Endothelial cell of umbilical vein (primary cell): ENCODE results near the gene CNNM2. TPM values are rescaled to one million over a fixed set of nuclear protein-coding genes. Genes with fewer than 3 reads are reported as not detected.

Source experiments
- BruUV-seq: library from RNA; stranded (reverse); fragments of 400-500 nt; replicated peaks from 2 replicates; lab custom pipeline; 2021; lab: Mats Ljungman, UMichigan
- CTCF ChIA-PET: fragments of 300-600, 350-600 bp; sonication (Branson Sonifier 250); formaldehyde crosslinking; loops from one replicate; lab custom pipeline; 2021; ENCODE audit warnings: antibody characterized with exemption, inconsistent platforms; lab: Charles Lee
- POLR2A ChIA-PET: fragments of 300-600, 350-600 bp; sonication (Branson Sonifier 250); formaldehyde crosslinking; loops from one replicate; lab custom pipeline; 2021; ENCODE audit warnings: antibody characterized with exemption, inconsistent platforms; lab: Charles Lee
- DNase-seq: peaks from one replicate; pipeline ENCODE4 v3.0.0-alpha.2; 2011; ENCODE audit warnings: low read depth, low spot score
- FAIRE-seq: peaks from 2 replicates; lab custom pipeline; 2011; peaks lifted over from hg19 to GRCh38; lab: Jason Lieb, UNC
- H2AFZ ChIP-seq: 2 replicates; pipeline ENCODE4 v1.6.0; 2012; ENCODE audit warnings: low read depth, low read length, control low read depth, inconsistent platforms
- H3K27ac ChIP-seq: 2 replicates; pipeline ENCODE4 v1.5.1; 2011; ENCODE audit warnings: low read depth, mild to moderate bottlenecking, control low read depth, low read length, moderate library complexity; ENCODE audit not compliant: insufficient read depth
- H3K27me3 ChIP-seq, 2 experiments: 2 replicates each; pipeline versions ENCODE4 v1.6.0 to v1.6.1; 2011; ENCODE audit warnings: low read length in 2 of 2, mixed read lengths in 1 of 2; ENCODE audit not compliant: control insufficient read depth in 2 of 2, insufficient read depth in 2 of 2
- H3K36me3 ChIP-seq, 2 experiments: 2 replicates in 1 of 2; 3 replicates in 1 of 2; pipeline ENCODE4 v1.5.1; 2011; ENCODE audit warnings: low read length in 2 of 2, mild to moderate bottlenecking in 1 of 2, moderate library complexity in 1 of 2; ENCODE audit not compliant: control insufficient read depth in 2 of 2, insufficient read depth in 2 of 2; ENCODE audit errors: extremely low read depth in 1 of 2
- H3K4me1 ChIP-seq: 3 replicates; pipeline ENCODE4 v1.5.1; 2011; ENCODE audit warnings: mild to moderate bottlenecking, low read length; ENCODE audit not compliant: control insufficient read depth, insufficient read depth; ENCODE audit errors: extremely low read depth
- H3K4me2 ChIP-seq: 2 replicates; pipeline ENCODE4 v1.6.1; 2011; ENCODE audit warnings: low read length, control low read depth, mixed read lengths; ENCODE audit not compliant: insufficient read depth
- H3K4me3 ChIP-seq, 3 experiments: fragments of 200-600 bp in 1 of 3; sonication (generic), shearing (Covaris generic) in 1 of 3; replicated peaks in 1 of 3; 2 replicates each; pipeline ENCODE4 v1.5.1; 2011 to 2016; ENCODE audit warnings: control low read depth in 3 of 3, low read length in 3 of 3, mild to moderate bottlenecking in 2 of 3, inconsistent platforms in 1 of 3, low read depth in 1 of 3, moderate library complexity in 1 of 3; ENCODE audit not compliant: insufficient read depth in 1 of 3
- H3K79me2 ChIP-seq: 2 replicates; pipeline ENCODE4 v1.6.0; 2012; ENCODE audit warnings: low read length, inconsistent platforms; ENCODE audit not compliant: control insufficient read depth, insufficient read depth
- H3K9ac ChIP-seq: replicated peaks from 2 replicates; pipeline ENCODE3; 2011; ENCODE audit warnings: low read length, control low read depth; ENCODE audit not compliant: insufficient read depth; ENCODE audit errors: extremely low read depth
- H3K9me1 ChIP-seq: replicated peaks from 3 replicates; pipeline ENCODE4 v1.6.0; 2011; ENCODE audit warnings: mild to moderate bottlenecking, low read length; ENCODE audit not compliant: control insufficient read depth, insufficient read depth; ENCODE audit errors: extremely low read depth
- H3K9me3 ChIP-seq: replicated peaks from 2 replicates; pipeline ENCODE4 v1.5.1; 2012; ENCODE audit warnings: low read length, inconsistent platforms; ENCODE audit not compliant: control insufficient read depth, insufficient read depth
- H4K20me1 ChIP-seq: replicated peaks from 2 replicates; pipeline ENCODE3; 2011; ENCODE audit warnings: mild to moderate bottlenecking, low read length; ENCODE audit not compliant: control insufficient read depth, insufficient read depth; ENCODE audit errors: extremely low read depth
- GATA2 ChIP-seq: IDR thresholded peaks from 2 replicates; pipeline ENCODE4 v1.7.0; 2011; ENCODE audit warnings: low read depth, mild to moderate bottlenecking, moderate library complexity, mixed read lengths, low read length; ENCODE audit not compliant: insufficient read length, insufficient read depth
- JUN ChIP-seq: IDR thresholded peaks from 2 replicates; pipeline ENCODE4 v1.6.1; 2011; ENCODE audit warnings: borderline replicate concordance, low read depth; ENCODE audit not compliant: insufficient read length, insufficient read depth
- POLR2A ChIP-seq: IDR thresholded peaks from 2 replicates; pipeline ENCODE4 v1.6.1; 2012; ENCODE audit warnings: low read depth, mild to moderate bottlenecking, control low read depth, low read length
- dilution Hi-C: fragments of 300-500 bp; cut with MboI; formaldehyde crosslinking; loops from one replicate; pipeline ENCODE4 v1.15.0; 2019; ENCODE audit warnings: low sequenced_read_pairs; ENCODE audit not compliant: extremely low pct_ligation_motif_present
- intact Hi-C: fragments of 100-400 bp; cut with micrococcal nuclease; formaldehyde crosslinking; loops from one replicate; pipeline ENCODE4 v1.10.0; 2022
- polyA plus RNA-seq, 4 experiments: library from polyadenylated mRNA; depleted of rRNA in 3 of 4; stranded (reverse) in 3 of 4; unstranded in 1 of 4; fragments of >200 nt; gene quantifications; 2 replicates each; pipeline versions ENCODE4 v1.2.1 to v1.2.3, GENCODE V29; 2011 to 2012; ENCODE audit warnings: missing spikeins in 1 of 4
- total RNA-seq: library from RNA; stranded (reverse); gene quantifications from 2 replicates; pipeline ENCODE4 v1.2.3, GENCODE V29; 2021
- TF ChIP-seq, protein P1 (sequence below): IDR thresholded peaks from 2 replicates; pipeline ENCODE4 v1.6.1; 2011; ENCODE audit not compliant: insufficient read depth, insufficient read length

The CNNM2 gene
- total and polyA plus RNA-seq, 2 donors (not counting 3 experiments of a cell fraction or from before 2014, with no cell fraction given): 1.9 to 3.0 TPM

DNA sequence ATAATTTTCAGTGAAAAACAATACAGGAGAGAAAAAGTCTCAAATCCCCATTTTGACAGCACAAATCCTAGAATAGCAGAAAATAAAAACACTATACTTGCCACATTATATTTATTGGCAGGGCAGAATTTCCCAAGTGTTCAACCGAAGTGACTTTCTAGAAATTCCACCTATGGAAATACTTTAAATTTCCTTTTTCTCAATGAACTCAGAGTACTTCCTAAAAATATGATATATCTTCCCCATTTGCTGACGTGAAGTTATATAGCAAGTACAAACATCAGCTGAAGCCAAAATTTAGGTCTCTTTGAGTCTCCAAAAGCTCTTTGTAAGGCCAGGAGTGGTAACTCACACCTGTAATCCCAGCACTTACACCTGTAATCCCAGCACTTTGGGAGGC, 191.7 kb downstream of the CNNM2 start:
- H3K4me1 ChIP-seq: no peaks in the 10 kb centered on the region
- ChIA-PET POLR2A (no interaction called here), CTCF (interaction anchor here (1.2 to 4.6 kb wide), 6 partner anchors 9 to 192 kb away, joined by 3 to 42 read pairs (median 6); partner anchors contain the start of gene CNNM2)
- no peak overlapping the region for H2AFZ ChIP-seq
- no peak overlapping the region for H3K27ac ChIP-seq
- H3K79me2 ChIP-seq: peaks cover 15% of the 10 kb centered on the region
- H3K9me3 ChIP-seq: no peaks in the 10 kb centered on the region
- H3K9me1 ChIP-seq: no peaks in the 10 kb centered on the region
- H3K4me2 ChIP-seq: no peak overlapping the region
- dilution Hi-C loops (no loop called here), intact Hi-C loops (loop anchor here (5.0 kb wide), 1 partner anchor 132 kb away; no protein-coding TSS in a partner anchor)
- H3K4me3 ChIP-seq: no peak overlapping the region
- no peaks in the 10 kb centered on the region for H3K27me3 ChIP-seq
- no peak overlapping the region for H3K9ac ChIP-seq
- BruUV-seq: no TSS peak
- H4K20me1 ChIP-seq: no peaks in the 10 kb centered on the region
- DNase-seq: no peak
- FAIRE-seq: no peak
- H3K36me3 ChIP-seq: peaks cover 0 to 5% of the 10 kb centered on the region in 2 experiments
- TF ChIP-seq GATA2: no peak
- no peak for TF ChIP-seq JUN
- no peak for TF ChIP-seq POLR2A
- TF ChIP-seq, protein P1, sequence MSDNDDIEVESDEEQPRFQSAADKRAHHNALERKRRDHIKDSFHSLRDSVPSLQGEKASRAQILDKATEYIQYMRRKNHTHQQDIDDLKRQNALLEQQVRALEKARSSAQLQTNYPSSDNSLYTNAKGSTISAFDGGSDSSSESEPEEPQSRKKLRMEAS: no peak

- Histone ChIP-seq H3K36me3 (peaks cover 0 to 3% of the 10 kb centered on the region in 2 experiments), H3K9me3 (no peaks in the 10 kb centered on the region), H3K9ac (no peak overlapping the region), H2AFZ (no peak overlapping the region), H3K27me3 (no peaks in the 10 kb centered on the region), H3K9me1 (no peaks in the 10 kb centered on the region), H3K4me1 (no peaks in the 10 kb centered on the region), H3K4me3 (no peak overlapping the region), H3K79me2 (peaks cover 15% of the 10 kb centered on the region), H3K4me2 (no peak overlapping the region), H4K20me1 (no peaks in the 10 kb centered on the region), H3K27ac (no peak overlapping the region)
- intact Hi-C loops: no loop called here
- dilution Hi-C loops: no loop called here
- ChIA-PET CTCF (interaction anchor here (1.1 to 4.6 kb wide), 7 partner anchors 10 to 193 kb away, joined by 3 to 42 read pairs (median 5); partner anchors contain the start of genes CNNM2 and INA), POLR2A (no interaction called here)
- BruUV-seq: no TSS peak
- no peak for FAIRE-seq
- no peak for TF ChIP-seq JUN
- TF ChIP-seq POLR2A: no peak
- DNase-seq: no peak
Observed at GRCh38 chr10:103110407-103110806, 192.3 kb downstream of the CNNM2 start.
